Parathyroid adenoma (tissue), 2 donors: ENCODE results near the gene SIAH3.

Experiments used
- H2AFZ ChIP-seq: fragments of 300-600 bp; sonication (generic); one replicate; pipeline ENCODE4 v1.7.0; 2017; ENCODE audit warnings: antibody characterized with exemption, mild to moderate bottlenecking
- H3K27ac ChIP-seq: fragments of 300-600 bp; sonication (generic); one replicate; pipeline ENCODE4 v1.7.0; 2017
- H3K27me3 ChIP-seq: fragments of 300-600 bp; sonication (generic); one replicate; pipeline ENCODE4 v1.7.0; 2017; ENCODE audit warnings: low read length; ENCODE audit not compliant: control insufficient read depth, insufficient read depth
- H3K36me3 ChIP-seq: fragments of 300-600 bp; sonication (generic); one replicate; pipeline ENCODE4 v1.7.0; 2017; ENCODE audit warnings: low read length; ENCODE audit not compliant: control insufficient read depth, insufficient read depth
- H3K4me1 ChIP-seq: fragments of 300-600 bp; sonication (generic); one replicate; pipeline ENCODE4 v1.7.0; 2017; ENCODE audit warnings: control low read depth
- H3K4me2 ChIP-seq: fragments of 300-600 bp; sonication (generic); one replicate; pipeline ENCODE4 v1.7.0; 2017; ENCODE audit warnings: low read length
- H3K4me3 ChIP-seq: fragments of 300-600 bp; sonication (generic); one replicate; pipeline ENCODE4 v1.7.0; 2017; ENCODE audit warnings: low read depth, low read length
- H3K79me2 ChIP-seq: fragments of 300-600 bp; sonication (generic); one replicate; pipeline ENCODE4 v1.7.0; 2017; ENCODE audit warnings: control low read depth
- H3K9ac ChIP-seq: fragments of 300-600 bp; sonication (generic); one replicate; pipeline ENCODE4 v1.7.0; 2017; ENCODE audit warnings: mild to moderate bottlenecking
- H3K9me3 ChIP-seq: fragments of 300-600 bp; sonication (generic); one replicate; pipeline ENCODE4 v1.7.0; 2017; ENCODE audit warnings: low read length; ENCODE audit not compliant: control insufficient read depth
- TF ChIP-seq, protein P1 (sequence below): fragments of 300-600 bp; sonication (generic); IDR thresholded peaks from one replicate; pipeline ENCODE4 v1.7.0; 2017; ENCODE audit warnings: antibody characterized with exemption, mild to moderate bottlenecking
- donor health status: primary hyperparathyroidism.

SIAH3 gene

DNA sequence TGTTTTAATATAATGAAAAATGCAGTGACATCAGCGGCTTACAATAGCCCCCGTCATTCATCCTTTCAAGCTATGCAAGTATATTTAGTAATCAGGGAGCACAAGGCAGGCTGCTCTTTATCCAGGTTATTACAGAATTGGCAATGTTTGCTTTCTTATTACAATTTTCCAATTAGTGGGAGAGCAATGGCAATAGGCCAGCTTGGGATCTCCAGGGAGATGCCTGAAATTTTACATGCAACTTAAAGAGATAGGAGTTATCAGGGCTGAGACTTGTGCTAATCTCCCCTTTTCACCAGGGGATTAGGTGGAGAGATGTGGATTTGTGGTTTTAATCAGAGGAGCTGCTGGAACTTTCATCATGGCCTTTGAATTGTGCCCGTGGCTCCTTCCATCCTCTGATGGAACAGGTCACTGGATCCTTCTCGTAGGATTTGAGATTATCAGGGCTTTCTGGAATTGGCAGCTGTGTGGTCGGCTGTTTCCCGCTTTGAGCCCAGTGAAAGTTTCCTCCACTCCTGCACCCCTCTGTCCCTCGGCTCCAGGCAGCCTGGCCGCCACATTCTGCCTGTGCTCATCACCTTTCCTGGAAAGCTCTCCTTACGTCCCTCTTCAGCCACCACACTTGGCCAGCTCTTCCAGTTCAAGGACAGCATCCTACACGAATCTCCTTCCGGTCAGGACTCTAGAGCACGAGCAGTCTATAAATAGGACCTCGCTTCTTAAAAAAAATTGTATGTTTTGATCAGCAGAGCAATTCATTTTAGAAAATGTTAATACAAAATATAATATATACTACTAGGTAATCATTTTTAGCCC lies 102.4 kb downstream of the SIAH3 start:
- Histone ChIP-seq H3K79me2 (no peaks in the 10 kb centered on the region), H3K9ac (no peak overlapping the region), H2AFZ (no peak overlapping the region), H3K27me3 (no peaks in the 10 kb centered on the region), H3K4me2 (no peak overlapping the region), H3K27ac (no peak overlapping the region), H3K4me3 (no peak overlapping the region), H3K36me3 (no peaks in the 10 kb centered on the region), H3K4me1 (no peaks in the 10 kb centered on the region), H3K9me3 (no peaks in the 10 kb centered on the region)
- TF ChIP-seq, protein P1, sequence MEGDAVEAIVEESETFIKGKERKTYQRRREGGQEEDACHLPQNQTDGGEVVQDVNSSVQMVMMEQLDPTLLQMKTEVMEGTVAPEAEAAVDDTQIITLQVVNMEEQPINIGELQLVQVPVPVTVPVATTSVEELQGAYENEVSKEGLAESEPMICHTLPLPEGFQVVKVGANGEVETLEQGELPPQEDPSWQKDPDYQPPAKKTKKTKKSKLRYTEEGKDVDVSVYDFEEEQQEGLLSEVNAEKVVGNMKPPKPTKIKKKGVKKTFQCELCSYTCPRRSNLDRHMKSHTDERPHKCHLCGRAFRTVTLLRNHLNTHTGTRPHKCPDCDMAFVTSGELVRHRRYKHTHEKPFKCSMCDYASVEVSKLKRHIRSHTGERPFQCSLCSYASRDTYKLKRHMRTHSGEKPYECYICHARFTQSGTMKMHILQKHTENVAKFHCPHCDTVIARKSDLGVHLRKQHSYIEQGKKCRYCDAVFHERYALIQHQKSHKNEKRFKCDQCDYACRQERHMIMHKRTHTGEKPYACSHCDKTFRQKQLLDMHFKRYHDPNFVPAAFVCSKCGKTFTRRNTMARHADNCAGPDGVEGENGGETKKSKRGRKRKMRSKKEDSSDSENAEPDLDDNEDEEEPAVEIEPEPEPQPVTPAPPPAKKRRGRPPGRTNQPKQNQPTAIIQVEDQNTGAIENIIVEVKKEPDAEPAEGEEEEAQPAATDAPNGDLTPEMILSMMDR: no peak

- H3K79me2 ChIP-seq: no peaks in the 10 kb centered on the region
- no peak overlapping the region for H3K9ac ChIP-seq
- TF ChIP-seq, protein P1: no peak
- no peak overlapping the region for H3K4me2 ChIP-seq
- no peak overlapping the region for H3K27ac ChIP-seq
- no peaks in the 10 kb centered on the region for H3K36me3 ChIP-seq
- H3K27me3 ChIP-seq: no peaks in the 10 kb centered on the region
- H3K4me1 ChIP-seq: no peaks in the 10 kb centered on the region
- H3K4me3 ChIP-seq: no peak overlapping the region
- H3K9me3 ChIP-seq: no peaks in the 10 kb centered on the region
- H2AFZ ChIP-seq: no peak overlapping the region
Measured at GRCh38 chr13:45747071-45747470, 104.5 kb downstream of the SIAH3 start.

DNA sequence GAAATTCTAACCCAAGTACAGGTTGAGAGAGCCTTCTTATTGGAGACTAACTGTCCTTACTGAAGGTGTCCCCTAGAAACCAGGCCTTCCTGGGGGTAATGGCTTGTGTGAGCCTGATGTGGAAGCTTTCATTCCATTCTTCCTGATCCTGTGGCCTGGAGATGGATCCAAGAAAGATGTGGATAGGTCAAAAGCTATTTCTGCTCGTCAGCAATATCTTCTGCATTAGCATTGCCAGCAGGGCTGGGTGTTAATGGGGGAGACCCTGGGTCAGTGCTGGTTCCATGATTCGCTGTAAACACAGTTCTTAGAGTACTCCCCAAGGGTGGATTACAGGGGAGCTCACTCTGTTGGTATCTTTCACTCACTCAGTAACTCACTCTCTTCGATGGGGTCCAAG lies 106.6 kb downstream of the SIAH3 start:
- TF ChIP-seq, protein P1: no peak
- H3K79me2 ChIP-seq: no peaks in the 10 kb centered on the region

GRCh38 chr13:45742985-45743384 lies 108.6 kb downstream of the SIAH3 start:
- Histone ChIP-seq H3K36me3 (no peaks in the 10 kb centered on the region), H2AFZ (no peak overlapping the region), H3K4me3 (no peak overlapping the region), H3K27me3 (no peaks in the 10 kb centered on the region), H3K79me2 (no peaks in the 10 kb centered on the region), H3K27ac (no peak overlapping the region), H3K4me1 (no peaks in the 10 kb centered on the region), H3K9ac (no peak overlapping the region), H3K9me3 (no peaks in the 10 kb centered on the region), H3K4me2 (no peak overlapping the region)
- TF ChIP-seq, protein P1: no peak

More for the DNA sequence above, 106.6 kb downstream of the SIAH3 start:
- no peaks in the 10 kb centered on the region for H3K27me3 ChIP-seq
- H3K4me2 ChIP-seq: no peak overlapping the region
- no peak overlapping the region for H3K4me3 ChIP-seq
- H2AFZ ChIP-seq: no peak overlapping the region
- no peaks in the 10 kb centered on the region for H3K36me3 ChIP-seq
- H3K4me1 ChIP-seq: no peaks in the 10 kb centered on the region
- H3K9me3 ChIP-seq: no peaks in the 10 kb centered on the region
- no peak overlapping the region for H3K27ac ChIP-seq
- no peak overlapping the region for H3K9ac ChIP-seq

DNA sequence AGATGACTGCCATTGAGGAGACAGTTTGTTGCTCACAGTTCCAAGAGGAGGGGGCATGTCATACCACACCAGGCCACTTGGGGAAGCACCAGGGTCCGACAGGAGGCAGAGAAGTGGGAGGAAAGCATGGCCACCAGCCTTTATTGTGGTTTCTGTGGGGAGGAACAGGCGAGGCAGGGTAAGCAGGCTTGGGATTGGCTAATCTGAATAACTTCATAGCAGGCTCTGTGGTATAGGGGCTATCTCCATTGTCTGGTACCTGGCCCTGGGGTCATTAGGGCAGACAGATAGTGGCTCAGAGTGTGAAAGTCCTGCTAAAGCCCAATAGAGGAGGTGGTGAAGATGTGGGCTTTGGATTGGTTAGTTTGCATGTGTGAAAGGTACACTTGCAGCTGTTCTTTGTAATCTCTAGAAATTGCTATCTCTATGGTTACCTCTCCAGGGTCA lies 114.0 kb downstream of the SIAH3 start:
- TF ChIP-seq, protein P1: no peak
- Histone ChIP-seq H3K9ac (no peak overlapping the region), H3K4me2 (no peak overlapping the region), H3K9me3 (no peaks in the 10 kb centered on the region), H3K36me3 (no peaks in the 10 kb centered on the region), H3K4me3 (no peak overlapping the region), H3K79me2 (no peaks in the 10 kb centered on the region), H2AFZ (no peak overlapping the region), H3K27me3 (no peaks in the 10 kb centered on the region), H3K4me1 (no peaks in the 10 kb centered on the region), H3K27ac (no peak overlapping the region)
